ENCODE results near the gene DNHD1. TPM values are rescaled to one million over a fixed set of nuclear protein-coding genes. Genes with fewer than 3 reads are reported as not detected.

DNHD1 gene
- total and polyA plus RNA-seq, 2 of the 13 experiments (the other 11 are each of a cell fraction or from before 2014, with no cell fraction given) = 2.7 to 9.3 TPM

DNA sequence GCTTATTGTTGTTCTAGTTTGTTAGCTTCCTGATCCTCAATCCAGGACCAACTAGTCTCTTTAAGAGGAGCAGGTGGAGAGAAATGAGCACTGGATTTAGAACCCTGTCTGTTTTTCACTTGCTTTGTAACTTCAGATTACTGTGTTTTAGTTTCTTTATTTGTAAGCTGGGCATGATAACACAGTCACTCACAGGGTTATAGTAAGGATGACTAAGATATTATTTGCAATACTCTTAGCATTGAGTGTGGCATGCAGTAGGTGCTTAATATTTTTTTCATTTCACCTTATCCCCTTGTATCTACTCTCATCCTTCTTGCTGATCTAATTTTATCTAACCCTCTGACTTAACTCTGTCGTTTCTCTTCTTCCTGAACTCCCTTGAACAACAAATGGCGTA, 33.8 kb downstream of the DNHD1 start:
- no peak overlapping the region for H3K4me3 ChIP-seq (replicated peaks in 1 of 3; ENCODE audit: insufficient read depth in 1 of 3, low read depth in 2 of 3, low read length in 3 of 3)
- no peaks in the 10 kb centered on the region for H3K79me2 ChIP-seq (ENCODE audit: insufficient read depth, low read length)
- intact Hi-C loops (cut with micrococcal nuclease; ENCODE audit: unreplicated experiment) (loop anchor here (1.0 to 5.0 kb wide), 5 partner anchors 71 to 175 kb away; partner anchors contain the start of genes ILK, MRPL17 and RRP8), in situ Hi-C loops (cut with HindIII; ENCODE audit: extremely low pct_ligation_motif_present, low pct_unique_long_range_greater_than_20kb) (no loop called here)
- no peak for FAIRE-seq
- H4K20me1 ChIP-seq (ENCODE audit: insufficient read depth, low read length) = peaks cover 4% of the 10 kb centered on the region; the same call in 1 of the 2 replicates
- H3K9ac ChIP-seq (ENCODE audit: insufficient read depth, low read depth, low read length) = no peak overlapping the region
- no peaks in the 10 kb centered on the region; a peak in 2 of 5 replicates for H3K36me3 ChIP-seq (replicated peaks in 1 of 2; ENCODE audit: control insufficient read depth in 1 of 2, insufficient read depth in 2 of 2, low read length in 2 of 2)
- no peak for ATAC-seq
- no peak overlapping the region for H2AFZ ChIP-seq (ENCODE audit: low read length)
- H3K4me1 ChIP-seq (ENCODE audit: insufficient read depth, low read length) = no peaks in the 10 kb centered on the region
- no peak for DNase-seq (ENCODE audit: low spot score)
- WGBS (ENCODE audit: low lambda C conversion rate) = 99% methylated on average over 2 of the region's 2 CpGs
- no peaks in the 10 kb centered on the region for H3K27me3 ChIP-seq (ENCODE audit: control insufficient read depth in 1 of 2, insufficient read depth in 2 of 2, low read length in 2 of 2)
- no peaks in the 10 kb centered on the region for H3K9me3 ChIP-seq (ENCODE audit: low read length)
- no peak overlapping the region for H3K27ac ChIP-seq (ENCODE audit: extremely low read length, insufficient read depth, low read length)
- no peak overlapping the region for H3K4me2 ChIP-seq (ENCODE audit: low read depth, low read length)
- ChIA-PET POLR2A (interaction anchor here (1.1 to 2.1 kb wide), 2 partner anchors 74 to 152 kb away, joined by 4 to 8 read pairs; partner anchors contain the start of gene MRPL17), CTCF (ENCODE audit: low intra/inter-chr PET ratio, low total read pairs) (interaction anchor here (0.7 to 2.3 kb wide), 5 partner anchors 136 to 227 kb away, joined by 3 to 16 read pairs (median 9); partner anchors contain the start of gene MRPL17)
- TF ChIP-seq, protein P1, sequence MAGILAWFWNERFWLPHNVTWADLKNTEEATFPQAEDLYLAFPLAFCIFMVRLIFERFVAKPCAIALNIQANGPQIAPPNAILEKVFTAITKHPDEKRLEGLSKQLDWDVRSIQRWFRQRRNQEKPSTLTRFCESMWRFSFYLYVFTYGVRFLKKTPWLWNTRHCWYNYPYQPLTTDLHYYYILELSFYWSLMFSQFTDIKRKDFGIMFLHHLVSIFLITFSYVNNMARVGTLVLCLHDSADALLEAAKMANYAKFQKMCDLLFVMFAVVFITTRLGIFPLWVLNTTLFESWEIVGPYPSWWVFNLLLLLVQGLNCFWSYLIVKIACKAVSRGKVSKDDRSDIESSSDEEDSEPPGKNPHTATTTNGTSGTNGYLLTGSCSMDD (CRISPR knock-in tag; IDR thresholded peaks at IDR 0.05) = no peak
- TF ChIP-seq RBM39 (IDR thresholded peaks at IDR 0.05; ENCODE audit: low read depth, low read length, poor library complexity, severe bottlenecking) = no peak
- no peak for TF ChIP-seq ZC3H4 (CRISPR knock-in tag; IDR thresholded peaks at IDR 0.05; ENCODE audit: borderline replicate concordance)
- BruUV-seq (replicated peaks) = no TSS peak

DNA sequence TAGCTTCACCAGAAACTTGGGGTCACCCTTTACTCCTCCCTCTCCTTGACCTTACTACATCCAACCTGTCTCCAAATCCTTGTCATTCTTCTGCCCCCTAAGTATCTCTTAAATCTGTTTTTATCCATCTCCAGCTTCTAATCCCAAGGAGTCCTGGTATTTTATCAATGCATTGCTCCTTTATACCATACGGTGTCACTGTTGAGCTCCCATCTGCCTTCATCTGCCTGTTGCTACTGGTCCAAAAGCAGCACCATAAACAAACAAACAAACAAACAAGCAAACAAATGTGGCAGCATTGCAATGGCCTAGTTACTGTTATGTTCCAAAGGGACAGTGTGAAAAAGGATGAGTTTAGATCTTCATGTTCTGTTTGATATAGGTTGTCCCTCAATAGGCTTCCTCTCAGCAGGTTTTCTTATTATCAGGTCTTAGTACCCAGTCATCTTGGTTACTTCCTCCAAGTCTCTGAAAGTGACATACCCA, 34.2 kb downstream of the DNHD1 start:
- no peak overlapping the region for H3K4me3 ChIP-seq (replicated peaks in 1 of 3; ENCODE audit: insufficient read depth in 1 of 3, low read depth in 2 of 3, low read length in 3 of 3)
- intact Hi-C loops (cut with micrococcal nuclease; ENCODE audit: unreplicated experiment) = loop anchor here (1.0 to 5.0 kb wide), 5 partner anchors 71 to 175 kb away; partner anchors contain the start of genes ILK, MRPL17 and RRP8
- DNase-seq (ENCODE audit: low spot score) (peak; percentile 31), ATAC-seq (peak; percentile 46; the same call in 1 of the 3 replicates), FAIRE-seq (peak; percentile 70)
- POLR2A ChIA-PET = interaction anchor here (1.1 to 2.1 kb wide), 2 partner anchors 73 to 152 kb away, joined by 4 to 8 read pairs; partner anchors contain the start of gene MRPL17
- BruUV-seq (replicated peaks) = no TSS peak
- no peaks in the 10 kb centered on the region for H3K9me3 ChIP-seq (ENCODE audit: low read length)
- peaks cover 4% of the 10 kb centered on the region; the same call in 1 of the 2 replicates for H4K20me1 ChIP-seq (ENCODE audit: insufficient read depth, low read length)
- H3K27me3 ChIP-seq (ENCODE audit: control insufficient read depth in 1 of 2, insufficient read depth in 2 of 2, low read length in 2 of 2) = no peaks in the 10 kb centered on the region
- in situ Hi-C loops (cut with HindIII; ENCODE audit: extremely low pct_ligation_motif_present, low pct_unique_long_range_greater_than_20kb) = no loop called here
- H3K9ac ChIP-seq (ENCODE audit: insufficient read depth, low read depth, low read length) = no peak overlapping the region
- 0% methylated on average over 1 of the region's 1 CpG for WGBS (ENCODE audit: low lambda C conversion rate)
- no peaks in the 10 kb centered on the region for H3K79me2 ChIP-seq (ENCODE audit: insufficient read depth, low read length)
- H3K4me1 ChIP-seq (ENCODE audit: insufficient read depth, low read length) = no peaks in the 10 kb centered on the region
- no peak overlapping the region for H3K4me2 ChIP-seq (ENCODE audit: low read depth, low read length)
- no peaks in the 10 kb centered on the region; a peak in 2 of 5 replicates for H3K36me3 ChIP-seq (replicated peaks in 1 of 2; ENCODE audit: control insufficient read depth in 1 of 2, insufficient read depth in 2 of 2, low read length in 2 of 2)
- no peak overlapping the region for H2AFZ ChIP-seq (ENCODE audit: low read length)
- CTCF ChIA-PET (ENCODE audit: low intra/inter-chr PET ratio, low total read pairs) = interaction anchor here (0.7 to 2.3 kb wide), 5 partner anchors 135 to 226 kb away, joined by 3 to 16 read pairs (median 9); partner anchors contain the start of gene MRPL17
- H3K27ac ChIP-seq (ENCODE audit: extremely low read length, insufficient read depth, low read length) = no peak overlapping the region
- TF ChIP-seq ZSCAN20 (CRISPR knock-in tag; IDR thresholded peaks at IDR 0.05; ENCODE audit: borderline replicate concordance) = no peak
- TF ChIP-seq, protein P2, sequence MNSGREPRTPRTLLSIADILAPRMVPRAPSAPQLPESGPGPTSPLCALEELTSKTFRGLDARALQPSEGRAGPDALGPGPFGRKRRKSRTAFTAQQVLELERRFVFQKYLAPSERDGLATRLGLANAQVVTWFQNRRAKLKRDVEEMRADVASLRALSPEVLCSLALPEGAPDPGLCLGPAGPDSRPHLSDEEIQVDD (CRISPR knock-in tag; IDR thresholded peaks at IDR 0.05; ENCODE audit: borderline replicate concordance) = no peak
- TF ChIP-seq, protein P3, sequence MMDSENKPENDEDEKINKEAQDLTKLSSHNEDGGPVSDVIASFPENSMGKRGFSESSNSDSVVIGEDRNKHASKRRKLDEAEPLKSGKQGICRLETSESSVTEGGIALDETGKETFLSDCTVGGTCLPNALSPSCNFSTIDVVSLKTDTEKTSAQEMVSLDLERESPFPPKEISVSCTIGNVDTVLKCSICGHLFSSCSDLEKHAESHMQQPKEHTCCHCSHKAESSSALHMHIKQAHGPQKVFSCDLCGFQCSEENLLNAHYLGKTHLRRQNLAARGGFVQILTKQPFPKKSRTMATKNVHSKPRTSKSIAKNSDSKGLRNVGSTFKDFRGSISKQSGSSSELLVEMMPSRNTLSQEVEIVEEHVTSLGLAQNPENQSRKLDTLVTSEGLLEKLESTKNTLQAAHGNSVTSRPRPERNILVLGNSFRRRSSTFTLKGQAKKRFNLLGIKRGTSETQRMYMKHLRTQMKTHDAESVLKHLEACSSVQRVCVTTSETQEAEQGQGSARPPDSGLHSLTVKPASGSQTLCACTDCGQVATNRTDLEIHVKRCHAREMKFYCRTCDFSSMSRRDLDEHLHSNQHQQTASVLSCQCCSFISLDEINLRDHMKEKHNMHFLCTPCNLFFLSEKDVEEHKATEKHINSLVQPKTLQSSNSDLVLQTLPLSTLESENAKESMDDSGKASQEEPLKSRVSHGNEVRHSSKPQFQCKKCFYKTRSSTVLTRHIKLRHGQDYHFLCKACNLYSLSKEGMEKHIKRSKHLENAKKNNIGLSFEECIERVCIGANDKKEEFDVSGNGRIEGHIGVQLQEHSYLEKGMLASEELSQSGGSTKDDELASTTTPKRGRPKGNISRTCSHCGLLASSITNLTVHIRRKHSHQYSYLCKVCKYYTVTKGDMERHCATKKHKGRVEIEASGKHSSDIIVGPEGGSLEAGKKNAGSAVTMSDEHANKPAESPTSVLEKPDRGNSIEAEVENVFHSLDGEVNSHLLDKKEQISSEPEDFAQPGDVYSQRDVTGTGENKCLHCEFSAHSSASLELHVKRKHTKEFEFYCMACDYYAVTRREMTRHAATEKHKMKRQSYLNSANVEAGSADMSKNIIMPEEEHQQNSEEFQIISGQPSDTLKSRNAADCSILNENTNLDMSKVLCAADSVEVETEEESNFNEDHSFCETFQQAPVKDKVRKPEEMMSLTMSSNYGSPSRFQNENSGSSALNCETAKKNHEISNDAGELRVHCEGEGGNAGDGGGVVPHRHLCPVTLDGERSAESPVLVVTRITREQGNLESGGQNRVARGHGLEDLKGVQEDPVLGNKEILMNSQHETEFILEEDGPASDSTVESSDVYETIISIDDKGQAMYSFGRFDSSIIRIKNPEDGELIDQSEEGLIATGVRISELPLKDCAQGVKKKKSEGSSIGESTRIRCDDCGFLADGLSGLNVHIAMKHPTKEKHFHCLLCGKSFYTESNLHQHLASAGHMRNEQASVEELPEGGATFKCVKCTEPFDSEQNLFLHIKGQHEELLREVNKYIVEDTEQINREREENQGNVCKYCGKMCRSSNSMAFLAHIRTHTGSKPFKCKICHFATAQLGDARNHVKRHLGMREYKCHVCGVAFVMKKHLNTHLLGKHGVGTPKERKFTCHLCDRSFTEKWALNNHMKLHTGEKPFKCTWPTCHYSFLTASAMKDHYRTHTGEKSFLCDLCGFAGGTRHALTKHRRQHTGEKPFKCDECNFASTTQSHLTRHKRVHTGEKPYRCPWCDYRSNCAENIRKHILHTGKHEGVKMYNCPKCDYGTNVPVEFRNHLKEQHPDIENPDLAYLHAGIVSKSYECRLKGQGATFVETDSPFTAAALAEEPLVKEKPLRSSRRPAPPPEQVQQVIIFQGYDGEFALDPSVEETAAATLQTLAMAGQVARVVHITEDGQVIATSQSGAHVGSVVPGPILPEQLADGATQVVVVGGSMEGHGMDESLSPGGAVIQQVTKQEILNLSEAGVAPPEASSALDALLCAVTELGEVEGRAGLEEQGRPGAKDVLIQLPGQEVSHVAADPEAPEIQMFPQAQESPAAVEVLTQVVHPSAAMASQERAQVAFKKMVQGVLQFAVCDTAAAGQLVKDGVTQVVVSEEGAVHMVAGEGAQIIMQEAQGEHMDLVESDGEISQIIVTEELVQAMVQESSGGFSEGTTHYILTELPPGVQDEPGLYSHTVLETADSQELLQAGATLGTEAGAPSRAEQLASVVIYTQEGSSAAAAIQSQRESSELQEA (CRISPR knock-in tag; IDR thresholded peaks at IDR 0.05; ENCODE audit: not compliant biosample characterization) = no peak

All from HepG2 (cell line).